HG02642 (cell line): ENCODE data around the gene DICER1.
"Not testable (repeated sequence)": the region's sequence is repeated elsewhere in the genome, so short reads cannot be mapped to it uniquely, and the experiment has no call there.

ENCODE experiments used
- ATAC-seq: cut with Tn5 transposase; IDR thresholded peaks from one replicate; pipeline ENCODE4 v1.9.1; 2021; ENCODE audit warnings: mild to moderate bottlenecking; ENCODE audit not compliant: unreplicated experiment, poor library complexity

DICER1 gene

DNA sequence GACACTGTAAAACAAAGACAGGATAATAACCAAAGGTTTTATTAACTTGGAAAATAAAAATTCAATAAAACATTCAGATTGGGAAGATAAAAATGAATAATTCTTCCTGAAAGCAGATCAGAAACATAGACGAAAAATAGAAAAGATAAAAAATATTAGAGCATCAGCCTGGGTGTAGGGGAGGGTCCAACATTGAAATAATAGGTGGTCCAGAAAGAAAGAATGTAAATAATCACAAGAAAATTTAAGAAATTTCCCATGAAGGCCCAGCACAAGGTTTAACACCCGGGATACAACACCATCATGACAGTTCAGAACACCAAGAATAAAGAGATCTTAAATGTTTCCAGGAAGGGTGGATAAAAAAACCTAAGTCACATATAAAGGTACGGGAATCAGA lies 31.1 kb upstream of the DICER1 start:
- no peak for ATAC-seq

DNA sequence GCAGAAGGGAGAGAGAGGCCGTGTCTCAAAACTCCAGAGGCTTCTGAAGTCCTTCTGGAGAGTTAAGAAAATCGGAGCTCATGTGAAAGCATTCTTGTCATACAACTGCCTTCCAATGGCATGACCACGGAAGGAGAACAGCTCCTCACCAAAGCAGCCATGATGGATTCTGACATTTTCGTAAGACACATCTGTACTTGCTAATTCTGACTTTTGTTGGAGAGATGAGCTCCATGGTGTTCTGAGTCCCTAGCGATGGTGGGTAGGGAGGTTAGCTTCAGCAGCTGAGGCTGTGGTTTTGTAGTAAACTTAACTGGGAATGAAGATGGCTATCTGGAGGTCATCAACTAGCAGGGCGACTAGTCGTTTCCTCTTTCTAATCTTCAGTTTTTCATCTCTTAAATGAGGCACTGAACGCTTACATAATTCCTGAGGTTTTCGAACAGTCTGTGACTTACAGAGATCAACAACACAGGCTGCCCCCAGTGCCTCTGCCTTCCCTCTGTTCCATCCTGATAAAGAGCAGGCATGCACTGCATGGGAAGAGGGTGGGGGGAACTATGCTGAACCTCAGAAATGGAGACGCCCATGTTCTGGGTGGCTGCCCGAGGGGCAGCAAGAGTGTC lies 28.6 kb upstream of the DICER1 start:
- ATAC-seq = no peak

DNA sequence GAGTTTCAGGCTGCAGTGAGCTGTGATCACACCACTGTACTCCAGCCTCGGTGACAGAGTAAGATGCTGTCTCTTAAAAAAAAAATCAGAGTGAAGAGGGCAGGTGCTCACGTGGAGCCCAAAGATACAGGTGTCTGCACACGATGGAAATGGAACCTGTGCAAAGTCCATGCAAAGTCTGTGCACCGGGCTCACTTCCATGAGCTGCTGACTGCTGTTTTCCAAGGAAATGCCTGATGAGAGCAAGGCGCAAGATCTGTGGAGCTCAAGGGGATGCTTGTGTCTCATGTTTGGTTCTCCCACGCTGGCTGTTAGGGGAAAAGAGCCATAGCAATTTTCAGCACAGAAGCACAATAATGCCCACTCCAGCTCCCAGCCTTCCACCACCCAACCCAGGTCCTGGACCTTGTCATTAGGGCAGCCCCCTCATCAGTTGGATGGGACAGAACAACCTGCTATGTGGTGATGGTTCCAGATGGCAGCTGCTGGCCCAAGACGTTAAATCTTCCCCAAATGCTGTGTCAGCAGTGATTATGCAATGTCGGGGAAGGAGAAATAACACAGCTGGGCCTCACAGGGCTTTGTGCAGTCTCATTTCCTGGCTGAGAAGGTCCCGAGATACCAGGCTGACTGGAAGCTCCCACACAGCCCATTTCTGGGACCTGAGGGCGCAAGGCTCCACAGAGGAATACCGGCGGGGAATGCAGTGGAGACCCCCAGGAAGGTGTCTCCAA lies 27.9 kb upstream of the DICER1 start:
- no peak for ATAC-seq

DNA sequence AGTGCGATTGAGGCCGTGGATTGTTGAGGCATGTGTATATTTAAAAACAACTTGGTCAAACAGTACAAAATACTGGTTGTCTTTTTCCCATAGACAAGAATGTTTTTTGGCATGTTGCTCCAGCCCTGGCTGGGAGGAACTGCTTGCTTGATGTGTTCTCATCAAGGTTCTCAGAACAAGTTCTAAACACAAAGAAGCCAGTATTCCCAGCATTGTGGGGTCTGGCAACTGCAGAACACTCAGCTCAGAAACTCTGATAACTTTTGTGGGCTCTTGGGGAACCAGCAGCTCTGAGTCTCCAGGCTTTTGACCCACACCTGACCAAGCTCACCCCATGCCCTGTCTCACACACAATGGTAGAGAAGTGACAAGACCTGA lies 27.1 kb upstream of the DICER1 start:
- ATAC-seq = no peak

DNA sequence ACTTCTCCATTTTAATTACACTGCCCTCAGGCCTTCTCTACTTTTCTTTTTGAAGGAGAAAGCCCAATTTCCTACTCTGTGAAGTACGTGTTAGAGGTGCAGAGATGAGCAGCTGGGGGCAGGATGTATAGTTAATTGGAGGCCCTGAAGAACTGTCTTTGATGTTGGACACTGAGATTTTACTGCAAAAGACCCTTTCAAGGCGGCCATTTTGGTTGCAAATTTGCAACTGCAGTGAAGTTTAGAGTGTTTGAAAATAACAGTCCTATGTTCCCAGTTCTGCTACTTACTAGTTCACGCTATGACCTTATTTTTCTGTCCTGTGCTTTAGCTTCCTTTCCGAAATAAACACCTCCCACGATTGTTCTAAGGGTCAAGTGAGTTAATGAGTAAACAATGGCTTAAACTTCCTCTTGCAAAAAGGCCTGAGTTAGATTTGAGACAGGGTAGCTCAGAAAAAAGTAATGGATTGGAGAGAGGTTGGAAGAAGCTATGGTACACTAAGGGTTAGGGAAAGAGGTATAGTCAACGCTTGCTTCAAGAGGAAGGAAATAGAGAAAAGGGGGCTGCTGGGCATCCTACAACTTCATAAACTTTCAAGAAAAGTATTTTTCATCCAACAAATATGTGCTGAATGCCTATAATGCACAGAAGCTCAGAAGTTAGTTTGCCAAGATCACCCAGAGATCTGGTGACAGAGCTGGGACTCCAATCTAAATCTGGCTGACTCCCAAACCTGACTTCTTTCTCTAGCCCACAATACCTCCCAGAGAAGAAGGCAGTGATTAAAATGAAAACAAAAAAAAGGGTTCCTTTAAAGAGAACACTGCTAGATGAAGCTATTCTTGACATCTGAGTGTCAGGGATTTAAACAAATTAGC lies 26.4 kb upstream of the DICER1 start:
- ATAC-seq = no peak

DNA sequence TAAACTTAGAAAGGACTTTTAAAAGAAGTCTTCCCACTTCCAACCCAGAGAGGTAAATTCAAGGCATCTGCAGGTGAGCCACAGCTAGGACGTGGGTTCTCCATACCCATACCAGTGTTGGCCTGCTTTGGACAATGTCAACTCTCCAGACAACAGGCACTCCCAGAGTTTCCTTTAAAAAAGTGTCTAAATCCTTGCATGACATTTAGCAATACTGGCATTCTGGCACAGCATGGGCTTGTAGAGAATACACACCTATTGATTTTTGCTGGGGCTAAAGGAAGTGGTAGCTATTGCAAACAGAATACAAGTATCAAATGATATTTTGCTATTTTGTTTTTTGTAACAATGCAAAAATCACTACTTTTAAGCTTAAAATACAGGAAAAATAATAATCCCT lies 25.8 kb upstream of the DICER1 start:
- ATAC-seq = no peak

DNA sequence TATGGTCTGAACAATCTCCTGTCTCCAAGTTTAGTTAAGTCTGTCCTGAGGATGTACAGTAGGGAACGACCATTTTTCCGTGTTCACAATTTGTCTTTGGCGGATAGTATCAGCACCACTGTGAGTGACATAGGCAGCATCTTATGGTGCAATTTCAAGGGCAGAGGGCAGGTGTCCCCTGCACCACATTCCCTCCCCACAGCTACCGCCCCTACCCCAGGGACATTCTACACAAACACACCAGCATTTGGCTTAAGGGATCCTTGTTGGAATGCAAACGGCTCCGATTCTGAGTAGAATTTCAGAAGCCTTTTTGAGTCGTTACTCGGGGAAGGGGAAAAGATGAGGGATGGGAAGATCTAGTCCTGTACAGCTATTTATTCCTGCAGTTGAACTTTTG lies 25.1 kb upstream of the DICER1 start:
- ATAC-seq = no peak

DNA sequence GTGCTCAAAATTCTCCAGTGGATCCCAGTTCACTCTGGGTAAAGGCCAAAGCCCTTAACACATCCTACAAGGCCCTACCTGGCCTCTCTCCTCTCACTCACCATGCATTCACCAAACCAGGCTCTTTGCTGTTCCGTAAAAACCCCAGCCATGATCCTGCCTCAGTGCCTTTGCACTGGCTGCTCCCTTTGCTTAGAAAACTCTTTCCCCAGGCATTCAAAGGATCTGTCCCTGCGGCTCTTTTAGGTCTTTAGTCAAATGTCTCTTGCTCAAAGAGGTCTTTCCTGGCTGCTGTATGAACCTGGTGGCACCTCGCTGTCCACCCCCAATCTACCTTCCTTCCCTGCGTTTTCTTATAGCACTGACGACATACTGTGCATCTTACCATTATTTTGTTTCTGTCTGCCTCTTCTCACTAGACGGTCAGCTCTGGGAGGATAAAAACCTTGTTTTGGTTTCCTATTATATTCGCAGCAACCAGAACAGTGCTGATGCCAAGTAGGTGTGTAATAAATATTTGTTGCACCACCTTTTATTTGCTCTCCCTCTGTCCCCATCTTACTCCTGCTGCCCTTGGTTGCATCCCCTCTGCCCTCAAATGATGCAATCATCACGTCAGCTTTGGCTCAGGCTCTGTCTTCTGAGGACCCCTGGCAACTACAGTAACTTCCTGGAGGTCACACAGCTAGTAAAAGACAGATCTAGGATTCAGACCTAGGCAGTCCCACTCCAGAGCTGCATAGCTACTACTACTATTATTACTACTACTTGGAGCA lies 23.8 kb upstream of the DICER1 start:
- no peak for ATAC-seq

DNA sequence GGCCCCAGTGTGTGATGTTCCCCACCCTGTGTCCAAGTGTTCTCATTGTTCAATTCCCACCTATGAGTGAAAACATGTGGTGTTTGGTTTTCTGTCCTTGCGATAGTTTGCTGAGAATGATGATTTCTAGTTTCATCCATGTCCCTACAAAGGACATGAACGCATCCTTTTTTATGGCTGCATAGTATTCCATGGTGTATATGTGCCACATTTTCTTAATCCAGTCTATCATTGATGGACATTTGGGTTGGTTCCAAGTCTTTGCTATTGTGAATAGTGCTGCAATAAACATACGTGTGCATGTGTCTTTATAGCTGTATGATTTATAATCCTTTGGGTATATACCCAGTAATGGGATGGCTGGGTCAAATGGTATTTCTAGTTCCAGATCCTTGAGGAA lies 18.3 kb upstream of the DICER1 start:
- ATAC-seq = not testable (repeated sequence)

DNA sequence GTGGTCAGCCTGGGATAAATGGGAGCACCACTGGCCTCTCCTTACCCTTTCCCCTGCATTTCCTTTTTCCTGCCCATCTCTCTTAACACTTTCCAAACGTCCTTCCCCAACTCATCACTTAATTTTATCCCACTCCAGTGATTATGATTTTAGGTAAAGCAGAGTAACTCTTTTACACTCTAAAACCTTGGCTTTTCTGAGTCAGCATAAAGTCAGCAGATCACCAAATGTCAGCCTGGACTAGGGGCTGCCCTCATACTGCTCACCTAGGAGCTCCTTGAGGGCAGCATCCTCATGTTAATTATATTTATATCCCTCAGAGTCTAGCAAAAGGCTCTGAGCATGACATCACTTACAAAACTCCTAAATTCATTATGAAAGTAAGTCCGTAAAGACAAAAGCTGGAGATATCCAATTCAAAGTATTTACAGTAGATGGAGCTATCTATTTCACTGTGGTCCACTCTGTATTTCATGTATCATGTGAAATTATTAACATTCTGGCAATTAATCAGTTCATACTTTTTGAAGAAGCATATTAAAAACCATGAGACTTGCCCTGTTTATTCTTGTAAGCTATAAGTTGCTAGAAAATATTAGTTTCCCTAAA lies 17.0 kb upstream of the DICER1 start:
- no peak for ATAC-seq

DNA sequence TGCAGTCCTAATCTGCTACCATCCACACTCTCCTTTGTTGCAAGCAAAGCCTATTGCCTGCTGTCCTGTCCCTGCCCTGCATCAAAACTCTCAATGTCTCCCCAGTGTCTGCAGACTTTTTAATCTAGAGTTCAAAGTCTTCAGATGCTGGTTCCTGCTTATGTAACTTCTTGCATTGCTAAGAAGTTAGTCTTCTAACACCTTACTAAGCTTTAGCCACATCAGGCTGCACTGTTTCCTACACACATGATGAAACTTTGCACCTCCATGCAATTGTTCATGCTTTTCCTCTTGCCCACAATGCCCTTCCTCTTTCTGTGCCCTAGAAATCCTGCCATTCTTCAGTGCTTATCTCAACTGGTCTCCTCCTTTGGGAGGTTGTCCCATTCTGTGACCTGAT lies 16.2 kb upstream of the DICER1 start:
- ATAC-seq = no peak

DNA sequence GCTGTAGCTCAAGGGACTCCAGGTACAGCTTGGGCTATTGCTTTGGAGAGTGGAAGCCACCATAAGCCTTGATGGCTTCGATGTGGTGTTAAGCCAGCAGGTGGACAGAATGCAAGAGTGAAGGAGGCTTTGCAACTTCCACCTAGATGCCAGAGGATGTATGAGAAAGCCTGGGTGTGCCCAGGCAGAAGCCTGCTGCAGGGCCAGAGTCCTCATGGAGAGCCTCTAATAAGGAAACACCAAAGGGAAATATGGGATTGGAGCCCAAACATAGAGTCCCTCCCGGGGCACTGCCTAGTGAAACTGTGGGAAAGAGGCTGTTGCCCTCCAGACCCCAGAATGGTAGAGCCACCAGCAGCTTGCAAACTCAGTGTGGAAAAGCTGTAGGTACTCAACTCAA lies 9.8 kb upstream of the DICER1 start:
- ATAC-seq = no peak

DNA sequence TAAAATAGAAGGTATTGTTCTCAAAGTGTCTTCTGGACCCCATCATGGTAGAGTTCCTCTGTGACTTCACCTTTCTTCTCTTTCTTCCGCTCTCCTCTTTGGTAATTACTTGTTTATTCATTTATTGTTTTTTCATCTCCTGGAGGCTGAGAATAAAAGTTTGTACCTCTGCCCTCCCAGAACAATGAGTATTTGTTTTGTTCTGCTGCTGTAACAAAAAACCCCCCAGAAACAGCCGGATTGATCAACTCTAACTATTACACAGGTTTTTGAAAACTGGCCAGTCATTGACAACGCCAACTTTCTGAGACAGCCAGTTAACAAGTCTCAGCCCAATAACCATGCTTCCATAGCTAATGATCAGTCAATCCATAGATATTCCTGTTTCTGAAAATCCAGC lies 8.2 kb upstream of the DICER1 start:
- ATAC-seq = no peak

DNA sequence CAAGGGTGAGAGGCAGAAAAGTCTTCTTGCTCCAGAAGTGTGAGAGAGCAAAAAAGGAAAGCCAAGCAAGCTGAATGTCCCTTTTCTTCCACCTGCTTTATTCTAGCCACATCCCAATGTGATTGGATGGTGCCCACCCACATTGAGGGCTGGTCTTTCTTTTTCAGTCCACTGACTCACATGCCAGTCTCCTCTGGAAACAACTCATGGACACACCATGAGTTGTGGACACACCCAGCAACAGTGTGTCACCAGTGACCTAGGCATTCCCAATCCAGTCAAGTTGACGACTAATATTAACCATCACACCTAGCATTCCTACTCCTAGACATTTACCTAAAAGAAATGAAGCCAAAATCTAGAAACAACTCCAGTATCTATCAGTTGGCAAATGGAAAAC lies 7.2 kb upstream of the DICER1 start:
- ATAC-seq = no peak

DNA sequence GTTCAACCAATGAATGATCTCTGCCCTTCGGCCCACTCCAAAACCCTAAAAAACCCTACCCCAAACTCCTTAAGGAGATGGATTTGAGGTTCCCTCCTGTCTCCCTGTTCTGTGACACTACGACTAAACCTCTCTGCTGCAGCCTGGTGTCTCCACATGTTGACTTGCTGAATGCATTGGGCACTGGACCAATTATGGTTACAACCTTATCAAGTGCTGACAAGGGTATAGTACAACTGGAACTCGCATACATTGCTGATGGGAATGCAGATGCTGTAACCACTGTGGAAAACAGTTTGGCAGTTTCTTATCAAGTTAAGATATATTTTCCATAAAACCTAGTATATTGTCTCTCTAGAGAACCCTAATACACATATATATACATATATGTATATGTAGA lies 6.3 kb upstream of the DICER1 start:
- no peak for ATAC-seq

DNA sequence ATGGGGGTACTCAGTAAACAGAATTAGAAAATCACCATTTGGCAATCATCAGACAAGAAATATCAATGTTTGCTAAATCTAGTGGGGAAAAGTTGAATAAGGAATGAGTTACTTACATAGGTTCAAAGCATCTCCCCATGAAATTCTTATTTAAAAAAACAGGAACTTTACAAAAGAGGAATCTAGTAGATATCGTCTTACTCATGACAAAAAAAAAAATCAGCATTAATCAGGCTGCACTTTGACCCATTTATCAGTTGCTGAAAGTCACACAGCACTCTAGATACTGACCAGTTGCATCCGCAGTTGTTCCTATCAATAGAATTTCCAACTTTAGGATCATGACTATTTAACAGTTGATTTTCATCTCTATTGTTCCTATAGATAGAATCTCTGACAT lies 5.8 kb upstream of the DICER1 start:
- ATAC-seq = no peak

DNA sequence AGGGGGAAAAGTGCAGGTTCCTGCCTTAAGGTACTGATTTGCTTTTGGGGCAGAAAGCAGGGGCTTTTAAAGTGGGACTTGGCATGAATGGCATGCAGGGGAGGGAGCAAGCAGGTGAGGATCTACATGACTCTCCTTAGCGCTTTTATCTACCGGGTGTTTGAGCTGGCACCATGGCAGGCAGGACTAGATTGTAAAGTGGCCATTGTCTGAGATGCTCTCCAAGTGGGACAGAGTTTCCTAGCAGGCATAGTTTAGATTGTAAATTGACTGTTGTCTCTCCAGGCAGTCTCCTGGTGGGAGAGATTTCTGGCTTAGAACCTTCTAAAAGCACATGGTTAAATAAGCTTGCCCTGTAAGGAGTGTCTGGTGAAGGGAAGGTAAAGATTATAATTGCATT lies 5.3 kb upstream of the DICER1 start:
- no peak for ATAC-seq

DNA sequence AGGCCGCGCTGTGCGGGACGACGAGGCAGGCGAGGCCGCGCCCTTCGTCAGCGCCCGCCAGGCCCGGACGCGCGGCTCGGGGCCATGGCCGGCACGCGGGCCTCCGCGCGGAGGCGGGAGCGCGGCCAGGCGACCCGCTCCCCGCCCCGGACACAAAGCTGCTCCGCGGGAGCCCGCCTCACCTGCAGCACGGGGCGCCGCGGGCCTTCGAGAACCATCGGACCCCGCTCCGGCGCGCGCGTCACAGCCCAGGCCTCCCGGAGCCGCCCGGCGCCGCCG lies 342 bp downstream of the DICER1 start:
- peak; percentile 37 for ATAC-seq

DNA sequence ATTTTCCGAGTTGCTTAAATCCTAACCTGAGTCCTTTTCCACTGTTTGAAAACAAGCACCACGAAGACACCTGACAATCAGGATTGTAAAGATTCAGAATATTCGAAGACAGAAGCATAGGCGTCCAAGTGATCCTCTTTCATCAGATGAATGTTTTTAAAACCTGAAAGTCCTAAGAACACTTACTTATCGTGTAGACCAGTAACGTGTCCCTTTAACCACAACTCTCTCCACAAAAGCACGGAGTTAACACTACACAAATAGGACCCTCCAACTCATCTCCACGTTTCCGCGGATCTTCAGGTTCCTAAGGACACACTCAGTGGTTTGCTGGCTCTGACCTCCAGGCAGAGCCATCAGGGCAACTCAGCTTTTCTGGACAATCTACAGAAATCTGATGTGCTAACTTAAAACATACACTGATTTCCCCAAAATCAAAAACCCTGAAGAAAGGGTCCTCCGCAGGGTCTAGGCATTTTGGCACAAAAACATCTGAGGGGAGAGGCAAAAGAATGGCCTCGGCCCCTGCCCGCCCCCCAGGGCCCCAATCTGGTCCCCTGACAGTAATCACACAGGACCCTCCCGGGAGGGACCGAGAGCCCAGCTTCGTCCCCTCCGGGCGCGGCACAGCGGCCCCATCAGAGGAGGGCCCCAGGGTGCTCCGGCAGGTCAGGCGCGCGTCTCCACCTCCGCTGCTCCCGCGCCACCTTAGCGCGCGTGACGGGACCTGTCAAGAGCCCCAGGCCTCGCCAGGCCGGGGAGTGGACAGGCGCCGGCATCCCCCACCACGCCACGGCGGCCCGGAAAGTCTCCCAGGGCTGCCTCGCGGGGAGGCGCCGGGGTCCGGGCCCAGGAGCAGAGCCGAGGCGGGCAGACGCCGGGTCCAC lies 925 bp downstream of the DICER1 start:
- ATAC-seq = peak; percentile 33

DNA sequence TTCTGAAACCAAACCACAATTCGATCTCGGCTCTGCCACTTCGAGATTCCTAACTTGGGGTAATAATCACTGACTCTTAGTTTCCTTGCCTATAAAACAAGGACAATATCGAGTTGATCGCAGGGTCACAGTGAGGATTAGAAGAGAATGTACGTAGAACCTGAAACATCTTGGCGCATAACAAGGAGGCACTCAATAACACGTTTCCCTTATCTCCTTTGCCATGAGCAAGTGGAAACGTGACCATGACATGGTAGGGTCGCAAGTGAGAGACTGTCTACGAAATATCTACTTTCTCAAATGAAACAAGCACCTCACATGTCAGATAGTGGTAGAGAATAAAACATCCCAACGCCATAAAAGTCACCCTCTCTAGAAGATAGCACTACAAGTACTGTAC lies 2.3 kb downstream of the DICER1 start:
- no peak for ATAC-seq
